ENCODE data around the gene SCART1.

GRCh38 chr10:133419211-133419950 lies 34.4 kb upstream of the SCART1 start:
- TF ChIP-seq CTCF (IDR thresholded peaks at IDR 0.05) (no peak), POLR2A (IDR thresholded peaks at IDR 0.05) (no peak)

All from uterus (tissue), 2 donors.